ENCODE data around the gene BEAN1. TPM values are rescaled to one million over a fixed set of nuclear protein-coding genes. Genes with fewer than 3 reads are reported as not detected.

Gene BEAN1
- total RNA-seq, 4 donors from 2014 or later = 0.23 to 1.8 (median 0.76) TPM; not detected in 1

DNA sequence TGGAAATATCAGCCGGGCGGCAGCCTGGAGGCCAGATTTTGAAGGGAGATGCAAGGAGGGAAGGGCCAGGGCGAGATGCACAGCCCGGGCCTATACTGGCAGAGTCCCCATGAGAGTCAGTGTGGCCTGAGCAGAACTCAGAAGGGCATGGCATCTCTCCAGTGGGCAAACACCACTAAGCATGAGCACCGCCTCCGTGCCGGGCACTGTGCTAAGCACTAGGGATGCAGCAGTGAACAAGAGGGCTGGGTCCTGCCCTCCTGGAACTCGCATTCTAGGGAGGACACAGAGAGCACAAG is 89.4 kb downstream of the BEAN1 start:
- intact Hi-C loops (cut with DNase I) = no loop called here
- Histone ChIP-seq H3K4me1 (peaks cover 75 to 100% (median 80%) of the 10 kb centered on the region in 3 donors), H3K4me3 (peak overlapping the region in 1 of 4 donors; percentile 53), H3K36me3 (peaks cover 0 to 20% (median 0%) of the 10 kb centered on the region in 3 donors), H3K27me3 (no peaks in the 10 kb centered on the region), H3K27ac (peak overlapping the region; percentile 86 to 95 (median 93)), H3K9me3 (no peaks in the 10 kb centered on the region)
- 9 to 14% methylated on average over 5 to 8 of the region's 8 CpGs for WGBS, 2 donors
- DNase-seq = no peak
- no peak for TF ChIP-seq POLR2A (IDR thresholded peaks at IDR 0.05)
- TF ChIP-seq, protein P1, sequence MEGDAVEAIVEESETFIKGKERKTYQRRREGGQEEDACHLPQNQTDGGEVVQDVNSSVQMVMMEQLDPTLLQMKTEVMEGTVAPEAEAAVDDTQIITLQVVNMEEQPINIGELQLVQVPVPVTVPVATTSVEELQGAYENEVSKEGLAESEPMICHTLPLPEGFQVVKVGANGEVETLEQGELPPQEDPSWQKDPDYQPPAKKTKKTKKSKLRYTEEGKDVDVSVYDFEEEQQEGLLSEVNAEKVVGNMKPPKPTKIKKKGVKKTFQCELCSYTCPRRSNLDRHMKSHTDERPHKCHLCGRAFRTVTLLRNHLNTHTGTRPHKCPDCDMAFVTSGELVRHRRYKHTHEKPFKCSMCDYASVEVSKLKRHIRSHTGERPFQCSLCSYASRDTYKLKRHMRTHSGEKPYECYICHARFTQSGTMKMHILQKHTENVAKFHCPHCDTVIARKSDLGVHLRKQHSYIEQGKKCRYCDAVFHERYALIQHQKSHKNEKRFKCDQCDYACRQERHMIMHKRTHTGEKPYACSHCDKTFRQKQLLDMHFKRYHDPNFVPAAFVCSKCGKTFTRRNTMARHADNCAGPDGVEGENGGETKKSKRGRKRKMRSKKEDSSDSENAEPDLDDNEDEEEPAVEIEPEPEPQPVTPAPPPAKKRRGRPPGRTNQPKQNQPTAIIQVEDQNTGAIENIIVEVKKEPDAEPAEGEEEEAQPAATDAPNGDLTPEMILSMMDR (IDR thresholded peaks at IDR 0.05) = no peak

DNA sequence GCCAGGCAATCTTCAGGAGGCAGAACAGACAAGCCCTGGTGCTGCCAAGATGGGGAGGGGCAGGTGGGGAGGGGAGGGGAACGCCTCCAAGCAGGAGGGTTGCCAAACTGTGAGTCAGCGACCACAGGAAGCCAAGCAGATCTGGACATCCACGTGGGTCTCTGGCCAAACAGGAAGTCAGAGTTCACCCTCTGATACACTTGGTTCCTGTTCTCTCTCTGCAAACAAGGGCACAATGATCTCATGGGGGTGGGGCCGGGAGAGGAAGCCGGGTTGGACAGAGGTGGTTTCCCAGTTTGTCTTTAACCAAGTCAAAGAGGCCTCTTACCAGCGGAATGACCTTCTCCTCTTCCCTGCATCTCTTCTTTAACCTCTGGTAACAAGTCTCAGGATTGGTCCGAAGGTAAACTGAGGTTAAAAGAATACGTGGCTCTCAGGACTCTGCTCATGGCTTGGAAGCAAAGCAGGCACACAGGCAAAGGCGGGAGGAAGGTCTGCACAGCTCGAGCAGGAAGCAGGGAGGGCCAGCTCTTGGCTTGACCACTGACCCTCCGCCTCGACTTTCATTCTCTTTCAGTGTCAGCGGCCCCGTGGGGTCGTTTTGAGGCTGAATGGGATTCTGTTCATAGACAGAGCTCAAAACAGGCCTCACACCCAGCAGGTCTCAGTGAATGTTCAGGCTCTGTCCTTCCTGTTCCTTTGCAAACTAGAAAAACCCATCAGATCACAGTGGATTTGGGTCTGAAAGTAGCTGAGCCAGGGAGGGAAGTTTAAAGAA is 89.9 kb downstream of the BEAN1 start:
- 13 to 14% methylated on average over 10 to 12 of the region's 15 CpGs for WGBS, 2 donors
- TF ChIP-seq, protein P1 (IDR thresholded peaks at IDR 0.05) = no peak
- peak in 3 of 4 donors; percentile 7 to 59 (median 10) for TF ChIP-seq POLR2A (IDR thresholded peaks at IDR 0.05)
- Histone ChIP-seq H3K4me3 (peak overlapping the region in 3 of 4 donors; percentile 18 to 53 (median 22)), H3K9me3 (no peaks in the 10 kb centered on the region), H3K27me3 (no peaks in the 10 kb centered on the region), H3K4me1 (peaks cover 75 to 100% (median 80%) of the 10 kb centered on the region in 3 donors), H3K36me3 (peaks cover 0 to 20% (median 0%) of the 10 kb centered on the region in 3 donors), H3K27ac (peak overlapping the region; percentile 86 to 95 (median 93))
- intact Hi-C loops (cut with DNase I) = no loop called here
- peak; percentile 87 for DNase-seq

DNA sequence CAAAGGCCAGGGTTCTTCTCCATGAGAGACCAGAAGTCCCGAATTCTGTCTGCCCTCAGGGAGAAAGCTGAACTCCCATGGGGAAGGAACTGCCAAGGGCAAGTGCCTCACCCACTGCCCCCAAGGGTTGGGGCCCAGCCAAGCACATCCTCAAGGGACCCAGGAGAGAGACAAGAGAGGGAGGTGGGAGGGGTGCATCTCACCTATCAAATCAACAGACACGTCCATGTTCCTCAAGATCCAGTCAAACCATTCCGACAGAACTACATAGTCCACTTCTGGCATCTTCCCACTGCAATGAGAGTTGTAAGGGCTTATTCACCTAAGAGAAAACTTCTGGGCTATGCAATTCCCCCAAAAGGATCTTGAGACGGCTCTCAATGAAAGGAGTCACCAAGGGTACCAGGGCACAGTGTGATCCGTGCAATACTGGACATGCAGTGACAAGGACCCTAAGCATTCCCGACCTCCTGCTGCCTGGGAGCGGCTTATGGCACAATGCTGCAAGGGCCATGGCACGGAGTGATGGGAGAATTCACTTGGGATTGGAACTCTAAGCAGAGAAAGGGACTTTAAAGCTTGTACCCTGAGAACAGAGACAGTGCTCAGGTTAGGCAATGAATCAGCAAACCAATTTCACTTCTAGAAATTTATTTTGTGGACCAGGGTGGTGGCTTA is 90.6 kb downstream of the BEAN1 start:
- Histone ChIP-seq H3K27ac (peak overlapping the region; percentile 86 to 95 (median 93)), H3K27me3 (no peaks in the 10 kb centered on the region), H3K4me1 (peaks cover 72 to 100% (median 79%) of the 10 kb centered on the region in 3 donors), H3K36me3 (peaks cover 0 to 20% (median 0%) of the 10 kb centered on the region in 3 donors), H3K9me3 (no peaks in the 10 kb centered on the region), H3K4me3 (peak overlapping the region in 1 of 4 donors; percentile 53)
- no peak for TF ChIP-seq POLR2A (IDR thresholded peaks at IDR 0.05)
- TF ChIP-seq, protein P1 (IDR thresholded peaks at IDR 0.05) = no peak
- 73 to 74% methylated on average over 8 of the region's 8 CpGs for WGBS, 2 donors
- no peak for DNase-seq
- intact Hi-C loops (cut with DNase I) = no loop called here

DNA sequence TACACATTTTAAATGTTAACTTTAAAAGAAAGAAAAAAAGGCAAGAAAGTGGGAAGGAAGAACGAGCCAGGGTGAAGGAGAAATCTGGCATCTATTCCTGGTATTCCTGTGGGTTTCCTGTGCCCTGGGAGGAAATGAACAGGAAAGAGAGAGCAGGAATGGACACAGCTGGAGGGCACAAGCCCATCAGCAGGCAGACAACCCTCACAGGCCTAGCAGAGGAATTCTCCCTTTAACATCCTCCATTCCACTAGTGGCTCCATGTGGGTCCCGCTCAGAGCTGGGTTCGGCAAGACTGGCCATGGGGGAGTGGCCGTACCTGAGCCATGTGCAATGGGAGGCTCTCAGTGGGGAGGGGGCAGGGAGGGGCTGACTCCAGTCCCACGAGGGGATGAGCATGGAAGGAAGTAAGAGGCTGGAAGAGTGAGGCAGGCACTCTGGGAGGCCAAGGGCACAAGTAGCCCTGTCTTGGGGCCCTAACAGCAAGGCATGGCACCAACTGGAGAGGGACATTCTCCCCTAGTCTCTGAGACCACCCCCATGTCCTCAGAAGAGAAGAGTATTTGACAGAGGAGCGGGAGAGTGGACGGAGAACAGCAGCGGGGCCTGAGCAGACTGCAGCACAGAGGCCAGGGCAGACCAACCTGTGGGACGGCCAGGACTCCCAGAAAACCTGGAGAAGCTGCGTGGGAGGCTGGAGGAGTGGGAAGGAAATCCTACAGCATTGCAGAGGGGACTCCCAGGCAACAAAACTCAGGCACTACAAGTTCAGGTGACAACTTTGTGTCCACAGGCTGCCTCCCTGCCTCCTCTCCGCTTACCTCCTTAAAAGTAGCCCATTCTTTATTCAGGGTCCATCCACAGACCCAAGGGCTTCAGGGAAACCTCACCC is 92.6 kb downstream of the BEAN1 start:
- H3K36me3 ChIP-seq = peaks cover 0 to 23% (median 0%) of the 10 kb centered on the region in 3 donors
- H3K4me1 ChIP-seq = peaks cover 59 to 100% (median 85%) of the 10 kb centered on the region in 3 donors
- intact Hi-C loops (cut with DNase I) = no loop called here
- H3K27ac ChIP-seq = peak overlapping the region; percentile 27 to 94 (median 90)
- no peaks in the 10 kb centered on the region for H3K27me3 ChIP-seq
- H3K4me3 ChIP-seq = no peak overlapping the region
- DNase-seq = no peak
- 84 to 92% methylated on average over 10 to 11 of the region's 11 CpGs for WGBS, 2 donors
- no peak for TF ChIP-seq POLR2A (IDR thresholded peaks at IDR 0.05)
- TF ChIP-seq, protein P1 (IDR thresholded peaks at IDR 0.05) = no peak
- no peaks in the 10 kb centered on the region for H3K9me3 ChIP-seq

Measured in esophagus squamous epithelium (tissue), 5 donors.